Dermis blood vessel endothelial cell (primary cell): ENCODE data around the gene MLIP. TPM values are rescaled to one million over a fixed set of nuclear protein-coding genes. Genes with fewer than 3 reads are reported as not detected.
"Not testable (repeated sequence)": the region's sequence is repeated elsewhere in the genome, so short reads cannot be mapped to it uniquely, and the experiment has no call there.

Source experiments
- DNase-seq: peaks from one replicate; pipeline ENCODE4 v3.0.0; 2010
- total RNA-seq: library from RNA; depleted of rRNA; stranded (reverse); fragments of >200 nt; gene quantifications from 2 replicates; pipeline ENCODE4 v1.2.3, GENCODE V29; 2014

MLIP gene
- total RNA-seq = 2.6 and 4.4 TPM in 2 replicates

- DNase-seq = peak; percentile 45
Measured at GRCh38 chr6:54111341-54112045, at the start of gene MLIP. MLIP (plus strand) TSS chr6:54111443; CDS start chr6:54111480, 37 bp downstream.

GRCh38 chr6:54063228-54063539 is 48.1 kb upstream of the MLIP start:
- DNase-seq = no peak

- no peak for DNase-seq
Measured at GRCh38 chr6:54068694-54069093, 42.5 kb upstream of the MLIP start.

- DNase-seq = peak; percentile 29
Measured at GRCh38 chr6:54070025-54070424, 41.2 kb upstream of the MLIP start.

GRCh38 chr6:54071821-54072340 is 39.4 kb upstream of the MLIP start:
- no peak for DNase-seq

- no peak for DNase-seq
Measured at GRCh38 chr6:54072635-54073313, 38.5 kb upstream of the MLIP start.

GRCh38 chr6:54073487-54073886 is 37.8 kb upstream of the MLIP start:
- DNase-seq = no peak

- DNase-seq = no peak
Measured at GRCh38 chr6:54074109-54074508, 37.1 kb upstream of the MLIP start.

- DNase-seq = no peak
Measured at GRCh38 chr6:54074578-54075195, 36.6 kb upstream of the MLIP start.

GRCh38 chr6:54076159-54076789 is 35.0 kb upstream of the MLIP start:
- no peak for DNase-seq

- DNase-seq = not testable (repeated sequence)
Measured at GRCh38 chr6:54081499-54081898, 29.7 kb upstream of the MLIP start.

- no peak for DNase-seq
Measured at GRCh38 chr6:54083287-54083686, 28.0 kb upstream of the MLIP start.

- DNase-seq = no peak
Measured at GRCh38 chr6:54084231-54084630, 27.0 kb upstream of the MLIP start.

- no peak for DNase-seq
Measured at GRCh38 chr6:54085047-54085446, 26.2 kb upstream of the MLIP start.

- DNase-seq = no peak
Measured at GRCh38 chr6:54085541-54085940, 25.7 kb upstream of the MLIP start.

- DNase-seq = no peak
Measured at GRCh38 chr6:54086439-54086838, 24.8 kb upstream of the MLIP start.

- DNase-seq = no peak
Measured at GRCh38 chr6:54087721-54088120, 23.5 kb upstream of the MLIP start.

- DNase-seq = no peak
Measured at GRCh38 chr6:54093326-54093948, 17.8 kb upstream of the MLIP start.

- no peak for DNase-seq
Measured at GRCh38 chr6:54094293-54094692, 16.9 kb upstream of the MLIP start.

GRCh38 chr6:54094786-54095185 is 16.5 kb upstream of the MLIP start:
- no peak for DNase-seq

GRCh38 chr6:54095723-54096122 is 15.5 kb upstream of the MLIP start:
- no peak for DNase-seq

- DNase-seq = no peak
Measured at GRCh38 chr6:54096811-54097210, 14.4 kb upstream of the MLIP start.

GRCh38 chr6:54097753-54098152 is 13.5 kb upstream of the MLIP start:
- no peak for DNase-seq
